Measurements from ENCODE around the gene HCFC1. TPM values are rescaled to one million over a fixed set of nuclear protein-coding genes. Genes with fewer than 3 reads are reported as not detected.

The HCFC1 gene
- total and polyA plus RNA-seq, 4 donors: 13.1 to 56.3 (median 35.9) TPM

GRCh38 chrX:153969904-153970356, 1.7 kb downstream of the HCFC1 start:
- WGBS (ENCODE audit: insufficient coverage): 14% methylated on average over 13 of the region's 26 CpGs

DNA sequence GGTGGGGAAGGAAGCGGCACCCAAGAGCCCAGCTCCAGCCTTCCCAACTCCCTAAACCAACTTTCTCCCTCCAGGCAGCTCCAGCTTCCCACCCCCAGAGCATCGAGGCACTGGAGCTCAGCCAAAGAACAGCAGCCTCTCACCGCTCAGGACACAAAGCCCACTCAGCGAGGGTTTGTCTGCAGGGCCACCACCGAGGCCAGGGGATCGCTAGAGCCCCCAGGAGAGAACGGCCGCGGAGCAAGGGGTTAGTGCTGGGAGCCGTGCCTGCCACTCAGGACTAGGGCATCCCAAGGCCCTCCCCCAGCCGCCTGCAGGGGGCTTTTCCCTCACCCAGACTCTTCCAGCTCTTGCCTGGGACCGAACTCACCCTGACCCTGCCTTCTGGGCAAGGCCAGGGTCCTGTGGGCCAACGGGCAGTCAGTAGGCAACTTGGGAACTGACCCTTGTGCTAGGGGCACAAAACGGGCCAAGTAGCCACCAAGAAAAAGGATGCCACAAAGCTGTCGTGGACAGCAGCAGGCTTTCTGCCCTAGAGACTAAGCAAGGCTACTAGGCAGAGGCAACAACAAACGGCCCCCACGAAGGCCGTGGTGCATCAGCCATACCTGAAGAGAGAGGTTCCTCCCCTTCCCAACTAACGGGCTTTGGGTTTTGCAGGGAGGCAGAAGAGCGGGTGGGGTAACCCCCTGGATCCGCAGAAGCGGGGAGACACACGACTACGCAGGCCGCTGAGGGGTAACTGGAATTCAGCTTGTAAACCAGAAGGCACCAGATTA, 2.3 kb downstream of the HCFC1 start:
- 28% methylated on average over 23 of the region's 25 CpGs for WGBS (ENCODE audit: insufficient coverage)
- H3K27ac ChIP-seq (ENCODE audit: low read depth, low read length): peak overlapping the region; percentile 100
- peaks cover 68% of the 10 kb centered on the region for H3K4me1 ChIP-seq (ENCODE audit: control insufficient read depth, insufficient read depth, low read length)
- H3K27me3 ChIP-seq (ENCODE audit: control insufficient read depth, insufficient read depth, low read length): no peaks in the 10 kb centered on the region
- DNase-seq (ENCODE audit: low read depth in 4 of 6, low spot score in 6 of 6): peak in 1 of 6 donors; percentile 5
- H3K9me3 ChIP-seq (ENCODE audit: control insufficient read depth, insufficient read depth, low read length): no peaks in the 10 kb centered on the region
- peaks cover 17% of the 10 kb centered on the region for H3K36me3 ChIP-seq (ENCODE audit: control insufficient read depth, insufficient read depth, low read length)
- peak overlapping the region; percentile 91 for H3K4me3 ChIP-seq (ENCODE audit: low read depth, low read length)

More at GRCh38 chrX:153969904-153970356, 1.7 kb downstream of the HCFC1 start:
- peak overlapping the region; percentile 100 for H3K27ac ChIP-seq (ENCODE audit: low read depth, low read length)
- peak in 1 of 6 donors; percentile 45 for DNase-seq (ENCODE audit: low read depth in 4 of 6, low spot score in 6 of 6)
- H3K4me3 ChIP-seq (ENCODE audit: low read depth, low read length): peak overlapping the region; percentile 91
- H3K9me3 ChIP-seq (ENCODE audit: control insufficient read depth, insufficient read depth, low read length): no peaks in the 10 kb centered on the region
- peaks cover 12% of the 10 kb centered on the region for H3K36me3 ChIP-seq (ENCODE audit: control insufficient read depth, insufficient read depth, low read length)
- H3K27me3 ChIP-seq (ENCODE audit: control insufficient read depth, insufficient read depth, low read length): no peaks in the 10 kb centered on the region
- H3K4me1 ChIP-seq (ENCODE audit: control insufficient read depth, insufficient read depth, low read length): peaks cover 66% of the 10 kb centered on the region

GRCh38 chrX:153968754-153969124, 2.9 kb downstream of the HCFC1 start:
- no peaks in the 10 kb centered on the region for H3K27me3 ChIP-seq (ENCODE audit: control insufficient read depth, insufficient read depth, low read length)
- H3K36me3 ChIP-seq (ENCODE audit: control insufficient read depth, insufficient read depth, low read length): peaks cover 23% of the 10 kb centered on the region
- 42% methylated on average over 7 of the region's 12 CpGs for WGBS (ENCODE audit: insufficient coverage)
- peak overlapping the region; percentile 100 for H3K27ac ChIP-seq (ENCODE audit: low read depth, low read length)
- DNase-seq (ENCODE audit: low read depth in 4 of 6, low spot score in 6 of 6): peak in 1 of 6 donors; percentile 35
- H3K9me3 ChIP-seq (ENCODE audit: control insufficient read depth, insufficient read depth, low read length): no peaks in the 10 kb centered on the region
- H3K4me3 ChIP-seq (ENCODE audit: low read depth, low read length): peak overlapping the region; percentile 91
- H3K4me1 ChIP-seq (ENCODE audit: control insufficient read depth, insufficient read depth, low read length): peaks cover 67% of the 10 kb centered on the region

- peak overlapping the region; percentile 100 for H3K27ac ChIP-seq (ENCODE audit: low read depth, low read length)
- H3K36me3 ChIP-seq (ENCODE audit: control insufficient read depth, insufficient read depth, low read length): peaks cover 27% of the 10 kb centered on the region
- no peak overlapping the region for H3K4me3 ChIP-seq (ENCODE audit: low read depth, low read length)
- no peaks in the 10 kb centered on the region for H3K9me3 ChIP-seq (ENCODE audit: control insufficient read depth, insufficient read depth, low read length)
- peaks cover 66% of the 10 kb centered on the region for H3K4me1 ChIP-seq (ENCODE audit: control insufficient read depth, insufficient read depth, low read length)
- no peaks in the 10 kb centered on the region for H3K27me3 ChIP-seq (ENCODE audit: control insufficient read depth, insufficient read depth, low read length)
- peak in 1 of 6 donors; percentile 6 for DNase-seq (ENCODE audit: low read depth in 4 of 6, low spot score in 6 of 6)
- WGBS (ENCODE audit: insufficient coverage): 64% methylated on average over 5 of the region's 9 CpGs
Observed at GRCh38 chrX:153968255-153968654, 3.4 kb downstream of the HCFC1 start.

DNA sequence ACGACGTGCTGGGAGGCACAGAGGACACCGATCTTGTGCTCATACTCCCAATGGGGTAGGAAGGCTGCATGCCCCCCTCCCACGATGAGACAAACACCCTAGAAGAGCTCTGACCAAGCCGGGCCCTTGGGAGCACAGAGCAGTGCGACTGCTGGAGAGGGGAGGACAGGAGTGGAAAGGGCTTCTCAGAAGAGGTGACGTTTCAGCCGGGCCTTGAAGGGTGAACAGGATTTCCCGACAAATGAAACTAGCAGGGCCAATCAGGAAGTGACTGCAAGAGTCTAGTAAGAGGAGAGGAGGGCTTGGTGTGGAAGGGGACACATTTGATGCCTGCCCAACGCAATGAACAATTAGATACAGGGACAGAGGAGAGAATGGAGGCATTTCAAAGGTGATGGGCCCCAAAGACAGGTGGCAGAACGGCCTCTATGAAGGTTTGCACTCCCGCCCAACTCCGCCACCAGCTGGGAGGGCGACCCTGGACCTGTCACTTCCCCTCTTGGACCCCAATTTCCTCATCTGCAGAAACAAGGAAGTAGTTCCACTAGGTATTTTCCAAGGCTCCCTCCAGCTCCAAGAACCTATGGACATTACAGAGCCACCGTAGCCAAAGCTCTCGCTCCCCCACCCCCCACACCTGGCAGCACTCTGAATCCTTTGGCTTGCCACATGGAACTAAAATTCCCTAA, 3.9 kb downstream of the HCFC1 start:
- peaks cover 33% of the 10 kb centered on the region for H3K36me3 ChIP-seq (ENCODE audit: control insufficient read depth, insufficient read depth, low read length)
- no peaks in the 10 kb centered on the region for H3K9me3 ChIP-seq (ENCODE audit: control insufficient read depth, insufficient read depth, low read length)
- no peak for DNase-seq (ENCODE audit: low read depth in 4 of 6, low spot score in 6 of 6)
- H3K27ac ChIP-seq (ENCODE audit: low read depth, low read length): peak overlapping the region; percentile 100
- H3K4me1 ChIP-seq (ENCODE audit: control insufficient read depth, insufficient read depth, low read length): peaks cover 64% of the 10 kb centered on the region
- no peak overlapping the region for H3K4me3 ChIP-seq (ENCODE audit: low read depth, low read length)
- WGBS (ENCODE audit: insufficient coverage): 65% methylated on average over 12 of the region's 16 CpGs
- H3K27me3 ChIP-seq (ENCODE audit: control insufficient read depth, insufficient read depth, low read length): no peaks in the 10 kb centered on the region

GRCh38 chrX:153966841-153967535, 4.6 kb downstream of the HCFC1 start:
- Histone ChIP-seq H3K9me3 (ENCODE audit: control insufficient read depth, insufficient read depth, low read length) (no peaks in the 10 kb centered on the region), H3K4me1 (ENCODE audit: control insufficient read depth, insufficient read depth, low read length) (peaks cover 64% of the 10 kb centered on the region), H3K4me3 (ENCODE audit: low read depth, low read length) (no peak overlapping the region), H3K36me3 (ENCODE audit: control insufficient read depth, insufficient read depth, low read length) (peaks cover 40% of the 10 kb centered on the region), H3K27ac (ENCODE audit: low read depth, low read length) (no peak overlapping the region), H3K27me3 (ENCODE audit: control insufficient read depth, insufficient read depth, low read length) (no peaks in the 10 kb centered on the region)
- DNase-seq (ENCODE audit: low read depth in 4 of 6, low spot score in 6 of 6): no peak
- 81% methylated on average over 10 of the region's 14 CpGs for WGBS (ENCODE audit: insufficient coverage)

DNA sequence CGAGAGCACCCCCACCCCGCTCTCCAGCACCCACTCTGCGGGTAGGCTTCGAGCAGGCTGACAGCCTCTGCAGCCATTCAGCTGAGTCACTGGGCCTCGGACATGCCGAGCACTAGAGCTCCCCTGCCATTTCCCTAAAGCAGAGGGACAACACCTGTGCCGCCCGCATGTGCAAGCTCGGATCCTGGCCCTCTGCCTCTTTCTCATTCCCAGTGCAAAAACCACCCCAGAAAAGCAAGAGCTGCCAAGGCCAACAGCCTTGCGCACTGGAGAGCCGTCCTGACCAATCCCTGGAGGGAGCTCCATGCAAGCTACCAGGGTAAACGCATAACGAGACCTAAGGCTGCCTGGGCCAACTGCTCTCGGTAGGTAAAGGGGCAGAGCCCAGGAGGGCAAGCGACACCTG, 5.3 kb downstream of the HCFC1 start:
- no peak for DNase-seq (ENCODE audit: low read depth in 4 of 6, low spot score in 6 of 6)
- no peaks in the 10 kb centered on the region for H3K27me3 ChIP-seq (ENCODE audit: control insufficient read depth, insufficient read depth, low read length)
- no peak overlapping the region for H3K27ac ChIP-seq (ENCODE audit: low read depth, low read length)
- 72% methylated on average over 15 of the region's 15 CpGs for WGBS (ENCODE audit: insufficient coverage)
- no peaks in the 10 kb centered on the region for H3K9me3 ChIP-seq (ENCODE audit: control insufficient read depth, insufficient read depth, low read length)
- no peak overlapping the region for H3K4me3 ChIP-seq (ENCODE audit: low read depth, low read length)
- peaks cover 64% of the 10 kb centered on the region for H3K4me1 ChIP-seq (ENCODE audit: control insufficient read depth, insufficient read depth, low read length)
- peaks cover 47% of the 10 kb centered on the region for H3K36me3 ChIP-seq (ENCODE audit: control insufficient read depth, insufficient read depth, low read length)

- 66% methylated on average over 5 of the region's 5 CpGs for WGBS (ENCODE audit: insufficient coverage)
- no peak for DNase-seq (ENCODE audit: low read depth in 4 of 6, low spot score in 6 of 6)
- H3K27me3 ChIP-seq (ENCODE audit: control insufficient read depth, insufficient read depth, low read length): no peaks in the 10 kb centered on the region
- peaks cover 55% of the 10 kb centered on the region for H3K36me3 ChIP-seq (ENCODE audit: control insufficient read depth, insufficient read depth, low read length)
- no peaks in the 10 kb centered on the region for H3K9me3 ChIP-seq (ENCODE audit: control insufficient read depth, insufficient read depth, low read length)
- H3K27ac ChIP-seq (ENCODE audit: low read depth, low read length): no peak overlapping the region
- H3K4me3 ChIP-seq (ENCODE audit: low read depth, low read length): no peak overlapping the region
- peaks cover 64% of the 10 kb centered on the region for H3K4me1 ChIP-seq (ENCODE audit: control insufficient read depth, insufficient read depth, low read length)
Observed at GRCh38 chrX:153965406-153965805, 6.2 kb downstream of the HCFC1 start.

DNA sequence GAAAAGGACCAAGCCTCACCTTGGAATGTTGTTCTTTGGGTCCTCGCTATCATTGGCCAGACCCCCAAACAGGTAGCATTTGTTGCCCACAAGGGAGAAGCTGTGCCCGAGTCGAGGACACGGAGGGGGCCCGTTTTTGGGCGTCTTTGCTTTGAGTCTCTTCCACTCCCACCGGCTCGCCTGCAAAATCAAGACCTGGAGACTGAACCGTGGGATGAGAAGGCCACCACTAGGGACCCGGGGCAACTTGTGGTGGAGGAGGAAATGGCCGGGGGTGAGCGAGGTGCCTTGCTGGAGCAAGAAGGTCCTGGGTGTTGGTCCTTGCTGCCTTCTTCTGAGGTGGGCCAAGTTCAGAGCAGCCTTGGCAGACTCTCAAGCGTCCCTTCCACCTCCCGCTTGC, 7.5 kb downstream of the HCFC1 start:
- 92% methylated on average over 13 of the region's 14 CpGs for WGBS (ENCODE audit: insufficient coverage)
- no peaks in the 10 kb centered on the region for H3K9me3 ChIP-seq (ENCODE audit: control insufficient read depth, insufficient read depth, low read length)
- no peak for DNase-seq (ENCODE audit: low read depth in 4 of 6, low spot score in 6 of 6)
- H3K4me3 ChIP-seq (ENCODE audit: low read depth, low read length): no peak overlapping the region
- H3K27ac ChIP-seq (ENCODE audit: low read depth, low read length): no peak overlapping the region
- H3K4me1 ChIP-seq (ENCODE audit: control insufficient read depth, insufficient read depth, low read length): peaks cover 57% of the 10 kb centered on the region
- no peaks in the 10 kb centered on the region for H3K27me3 ChIP-seq (ENCODE audit: control insufficient read depth, insufficient read depth, low read length)
- H3K36me3 ChIP-seq (ENCODE audit: control insufficient read depth, insufficient read depth, low read length): peaks cover 64% of the 10 kb centered on the region

Data from spinal cord (tissue), 10 donors.